Measurements from ENCODE around the gene GRB10. TPM values are rescaled to one million over a fixed set of nuclear protein-coding genes. Genes with fewer than 3 reads are reported as not detected.

The GRB10 gene
- total RNA-seq, 1 donor from 2014 or later: 58.6 TPM

- H3K36me3 ChIP-seq: no peaks in the 10 kb centered on the region
- DNase-seq (no peak), ATAC-seq (no peak)
- no peak overlapping the region for H3K27ac ChIP-seq
- H3K27me3 ChIP-seq: no peaks in the 10 kb centered on the region
- H3K9me3 ChIP-seq: no peaks in the 10 kb centered on the region
- TF ChIP-seq CTCF (IDR thresholded peaks at IDR 0.05): no peak
- H3K4me3 ChIP-seq: no peak overlapping the region
- intact Hi-C loops (cut with DNase I): no loop called here
- peaks cover 15% of the 10 kb centered on the region for H3K4me1 ChIP-seq
These were observed 5.7 kb upstream of the GRB10 start for GRCh38 chr7:50788382-50788781.

- no peak overlapping the region for H3K4me3 ChIP-seq
- intact Hi-C loops (cut with DNase I): no loop called here
- no peak for TF ChIP-seq CTCF (IDR thresholded peaks at IDR 0.05)
- DNase-seq: no peak
- no peaks in the 10 kb centered on the region for H3K36me3 ChIP-seq
- H3K27me3 ChIP-seq: no peaks in the 10 kb centered on the region
- H3K9me3 ChIP-seq: no peaks in the 10 kb centered on the region
- no peak for ATAC-seq
- no peak overlapping the region for H3K27ac ChIP-seq
- H3K4me1 ChIP-seq: peaks cover 15% of the 10 kb centered on the region
These were observed 5.1 kb upstream of the GRB10 start for GRCh38 chr7:50787825-50788224.

GRCh38 chr7:50785346-50785745, 2.6 kb upstream of the GRB10 start:
- no peak overlapping the region for H3K27ac ChIP-seq
- no peak for TF ChIP-seq CTCF (IDR thresholded peaks at IDR 0.05)
- no peak overlapping the region for H3K4me3 ChIP-seq
- no peaks in the 10 kb centered on the region for H3K9me3 ChIP-seq
- intact Hi-C loops (cut with DNase I): no loop called here
- H3K36me3 ChIP-seq: no peaks in the 10 kb centered on the region
- no peak for DNase-seq
- H3K4me1 ChIP-seq: peaks cover 3% of the 10 kb centered on the region
- no peaks in the 10 kb centered on the region for H3K27me3 ChIP-seq
- ATAC-seq: no peak

- intact Hi-C loops (cut with DNase I): no loop called here
- Histone ChIP-seq H3K9me3 (no peaks in the 10 kb centered on the region), H3K4me3 (no peak overlapping the region), H3K27ac (no peak overlapping the region), H3K36me3 (no peaks in the 10 kb centered on the region), H3K27me3 (no peaks in the 10 kb centered on the region), H3K4me1 (peaks cover 3% of the 10 kb centered on the region)
- no peak for ATAC-seq
- no peak for TF ChIP-seq CTCF (IDR thresholded peaks at IDR 0.05)
- DNase-seq: no peak
These were observed 1.3 kb upstream of the GRB10 start for GRCh38 chr7:50783801-50784507.

- peaks cover 3% of the 10 kb centered on the region for H3K4me1 ChIP-seq
- no peak for ATAC-seq
- intact Hi-C loops (cut with DNase I): no loop called here
- H3K27me3 ChIP-seq: no peaks in the 10 kb centered on the region
- no peak for DNase-seq
- H3K36me3 ChIP-seq: no peaks in the 10 kb centered on the region
- peak overlapping the region; percentile 52 for H3K4me3 ChIP-seq
- no peak for TF ChIP-seq CTCF (IDR thresholded peaks at IDR 0.05)
- H3K9me3 ChIP-seq: no peaks in the 10 kb centered on the region
- H3K27ac ChIP-seq: no peak overlapping the region
These were observed 607 bp upstream of the GRB10 start for GRCh38 chr7:50783303-50783702.

All from upper lobe of right lung (tissue), 1 donor.